GM21360 (cell line): ENCODE data around the gene TNFRSF4.
"Not testable (repeated sequence)": the region's sequence is repeated elsewhere in the genome, so short reads cannot be mapped to it uniquely, and the experiment has no call there.

Experiments
- ATAC-seq: cut with Tn5 transposase; IDR thresholded peaks from one replicate; pipeline ENCODE4 v1.9.1; 2021; ENCODE audit warnings: mild to moderate bottlenecking, moderate library complexity; ENCODE audit not compliant: unreplicated experiment

Gene TNFRSF4

GRCh38 chr1:1183833-1184775 is 29.8 kb downstream of the TNFRSF4 start:
- no peak for ATAC-seq

- ATAC-seq, result no peak
These were observed 30.7 kb downstream of the TNFRSF4 start for GRCh38 chr1:1183221-1183747.

- no peak for ATAC-seq
These were observed 31.3 kb downstream of the TNFRSF4 start for GRCh38 chr1:1182491-1183220.

GRCh38 chr1:1181938-1182410 is 32.0 kb downstream of the TNFRSF4 start:
- ATAC-seq, result no peak

GRCh38 chr1:1181129-1181937 is 32.6 kb downstream of the TNFRSF4 start:
- ATAC-seq, result no peak

GRCh38 chr1:1179983-1180861 is 33.7 kb downstream of the TNFRSF4 start:
- ATAC-seq, result no peak

GRCh38 chr1:1179346-1179982 is 34.5 kb downstream of the TNFRSF4 start:
- ATAC-seq, result no peak

- no peak for ATAC-seq
These were observed 35.1 kb downstream of the TNFRSF4 start for GRCh38 chr1:1178794-1179331.

- ATAC-seq, result no peak
These were observed 36.3 kb downstream of the TNFRSF4 start for GRCh38 chr1:1177452-1178206.

- ATAC-seq, result no peak
These were observed 37.0 kb downstream of the TNFRSF4 start for GRCh38 chr1:1176931-1177330.

GRCh38 chr1:1176063-1176761 is 37.7 kb downstream of the TNFRSF4 start:
- not testable (repeated sequence) for ATAC-seq

- no peak for ATAC-seq
These were observed 38.5 kb downstream of the TNFRSF4 start for GRCh38 chr1:1175221-1176062.

- ATAC-seq, result no peak
These were observed 40.0 kb downstream of the TNFRSF4 start, which contains the start of gene TTLL10 for GRCh38 chr1:1173793-1174415. Gene TTLL10, plus strand, starts transcription at chr1:1173880. Its CDS starts 5,336 bp downstream, at chr1:1179216.

- ATAC-seq, result no peak
These were observed 40.7 kb downstream of the TNFRSF4 start for GRCh38 chr1:1173061-1173792.

- no peak for ATAC-seq
These were observed 42.2 kb downstream of the TNFRSF4 start for GRCh38 chr1:1171546-1172340.
